H1 (cell line): ENCODE results near the gene BBX. TPM values are rescaled to one million over a fixed set of nuclear protein-coding genes. Genes with fewer than 3 reads are reported as not detected.

Source experiments
- CTCF ChIA-PET: fragments of 300-600 bp; sonication (Branson Sonifier 250); formaldehyde crosslinking; loops from one replicate; lab custom pipeline; 2021; ENCODE audit not compliant: partially characterized antibody; lab: Charles Lee
- POLR2A ChIA-PET: fragments of 300-600 bp; sonication (Branson Sonifier 250); formaldehyde crosslinking; loops from one replicate; lab custom pipeline; 2021; ENCODE audit warnings: inconsistent platforms; ENCODE audit not compliant: partially characterized antibody; lab: Charles Lee
- DNase-seq, 2 experiments: peaks; one replicate each; pipeline versions ENCODE4 v3.0.0 to v3.0.0-alpha.2; 2010 to 2022; ENCODE audit warnings: low spot score in 2 of 2, low read depth in 1 of 2, mixed read lengths in 1 of 2
- FAIRE-seq: peaks from 2 replicates; lab custom pipeline; 2011; peaks lifted over from hg19 to GRCh38; lab: Jason Lieb, UNC
- H2AFZ ChIP-seq: 2 replicates; pipeline ENCODE4 v1.8.1; 2012; ENCODE audit warnings: low read length, inconsistent platforms
- H2AK5ac ChIP-seq: 2 replicates; pipeline ENCODE4 v1.6.1; 2013; ENCODE audit warnings: low read depth, low read length
- H2BK120ac ChIP-seq: replicated peaks from 2 replicates; pipeline ENCODE3; 2013; ENCODE audit warnings: low read depth, low read length, inconsistent platforms
- H2BK12ac ChIP-seq: 2 replicates; pipeline ENCODE4 v1.6.1; 2013; ENCODE audit warnings: low read depth, low read length
- H2BK15ac ChIP-seq: 2 replicates; pipeline ENCODE4 v1.6.1; 2013; ENCODE audit warnings: low read length
- H2BK20ac ChIP-seq: 2 replicates; pipeline ENCODE4 v1.6.1; 2013; ENCODE audit warnings: low read length
- H2BK5ac ChIP-seq: 2 replicates; pipeline ENCODE4 v1.6.1; 2013; ENCODE audit warnings: low read depth, low read length
- H3K14ac ChIP-seq: 2 replicates; pipeline ENCODE4 v1.6.1; 2013; ENCODE audit warnings: inconsistent platforms; ENCODE audit not compliant: insufficient read length
- H3K18ac ChIP-seq: 2 replicates; pipeline ENCODE4 v1.6.1; 2013; ENCODE audit warnings: low read length; ENCODE audit errors: extremely low read depth
- H3K23ac ChIP-seq: 2 replicates; pipeline ENCODE4 v1.6.1; 2013; ENCODE audit warnings: inconsistent platforms; ENCODE audit not compliant: insufficient read length
- H3K23me2 ChIP-seq: 2 replicates; pipeline ENCODE4 v1.6.1; 2013; ENCODE audit warnings: low read depth, low read length
- H3K27ac ChIP-seq: 2 replicates; pipeline ENCODE4 v1.6.1; 2011; ENCODE audit warnings: low read depth, low read length, inconsistent platforms
- H3K27me3 ChIP-seq, 4 experiments: replicated peaks in 1 of 4; 1 replicate in 1 of 4; 2 replicates in 3 of 4; pipeline versions ENCODE4 v1.6.1 to v1.8.1; 2011 to 2013; ENCODE audit warnings: low read length in 3 of 4, mild to moderate bottlenecking in 3 of 4, inconsistent platforms in 2 of 4, mixed read lengths in 2 of 4, moderate library complexity in 1 of 4; ENCODE audit not compliant: control insufficient read depth in 3 of 4, insufficient read depth in 3 of 4; ENCODE audit errors: extremely low read depth in 1 of 4
- H3K36me3 ChIP-seq, 4 experiments: 2 replicates each; pipeline versions ENCODE4 v1.6.1 to v1.8.1; 2011 to 2013; ENCODE audit warnings: mild to moderate bottlenecking in 4 of 4, low read length in 3 of 4, moderate library complexity in 2 of 4, control low read depth in 1 of 4, inconsistent platforms in 1 of 4; ENCODE audit not compliant: insufficient read depth in 4 of 4, control insufficient read depth in 2 of 4
- H3K4ac ChIP-seq: replicated peaks from 2 replicates; pipeline ENCODE3; 2013; ENCODE audit warnings: low read length, low read depth, mixed read lengths, inconsistent platforms; ENCODE audit not compliant: insufficient read length
- H3K4me1 ChIP-seq, 4 experiments: replicated peaks in 1 of 4; 1 replicate in 1 of 4; 2 replicates in 3 of 4; pipeline versions ENCODE4 v1.6.1 to v1.8.1; 2011 to 2013; ENCODE audit warnings: low read length in 3 of 4, inconsistent platforms in 2 of 4, mixed read lengths in 1 of 4; ENCODE audit not compliant: insufficient read depth in 4 of 4, control insufficient read depth in 3 of 4
- H3K4me2 ChIP-seq, 2 experiments: 2 replicates each; pipeline versions ENCODE4 v1.6.1 to v1.8.1; 2011 to 2013; ENCODE audit warnings: low read depth in 2 of 2, low read length in 2 of 2, control low read depth in 1 of 2, inconsistent platforms in 1 of 2, mild to moderate bottlenecking in 1 of 2; ENCODE audit not compliant: insufficient read depth in 1 of 2
- H3K4me3 ChIP-seq, 4 experiments: fragments of 200-600, 300-600 bp in 1 of 4; sonication (generic), shearing (Covaris generic), sonication (Bioruptor Twin) in 1 of 4; 2 replicates each; pipeline versions ENCODE4 v1.5.1 to v1.8.1; 2011 to 2016; ENCODE audit warnings: low read length in 4 of 4, low read depth in 3 of 4, control low read depth in 2 of 4, inconsistent platforms in 2 of 4, mild to moderate bottlenecking in 2 of 4, mixed read lengths in 1 of 4, moderate library complexity in 1 of 4; ENCODE audit not compliant: insufficient read depth in 2 of 4; ENCODE audit errors: extremely low read depth in 1 of 4
- H3K56ac ChIP-seq: replicated peaks from 2 replicates; pipeline ENCODE3; 2013; ENCODE audit warnings: low read depth, mild to moderate bottlenecking, mixed read lengths, low read length, inconsistent platforms; ENCODE audit not compliant: insufficient read length
- H3K79me1 ChIP-seq: 2 replicates; pipeline ENCODE4 v1.6.1; 2013; ENCODE audit warnings: low read depth, low read length, control low read depth
- H3K79me2 ChIP-seq, 2 experiments: 2 replicates each; pipeline versions ENCODE4 v1.6.1 to v1.8.1; 2012 to 2013; ENCODE audit warnings: low read length in 2 of 2, mild to moderate bottlenecking in 2 of 2, inconsistent platforms in 1 of 2; ENCODE audit not compliant: insufficient read depth in 2 of 2, control insufficient read depth in 1 of 2
- H3K9ac ChIP-seq, 4 experiments: replicated peaks in 1 of 4; 1 replicate in 1 of 4; 2 replicates in 3 of 4; pipeline versions ENCODE4 v1.6.1 to v1.8.1; 2011 to 2013; ENCODE audit warnings: low read depth in 3 of 4, low read length in 3 of 4, control low read depth in 2 of 4, mild to moderate bottlenecking in 2 of 4, moderate library complexity in 2 of 4, inconsistent platforms in 1 of 4; ENCODE audit errors: extremely low read depth in 1 of 4
- H3K9me3 ChIP-seq, 2 experiments: 2 replicates each; pipeline versions ENCODE4 v1.6.1 to v1.8.1; 2012 to 2013; ENCODE audit warnings: mild to moderate bottlenecking in 2 of 2, moderate library complexity in 2 of 2, control low read depth in 1 of 2, inconsistent platforms in 1 of 2, low read depth in 1 of 2, low read length in 1 of 2, mixed read lengths in 1 of 2; ENCODE audit not compliant: insufficient read depth in 2 of 2
- H4K20me1 ChIP-seq, 2 experiments: replicated peaks in 1 of 2; 2 replicates each; pipeline versions ENCODE3 to v1.8.1; 2011 to 2013; ENCODE audit warnings: inconsistent platforms in 2 of 2, low read length in 2 of 2, mild to moderate bottlenecking in 1 of 2; ENCODE audit not compliant: insufficient read depth in 2 of 2, control insufficient read depth in 1 of 2
- H4K5ac ChIP-seq: 2 replicates; pipeline ENCODE4 v1.6.1; 2013; ENCODE audit warnings: low read length, low read depth, mixed read lengths, inconsistent platforms; ENCODE audit not compliant: insufficient read length
- H4K8ac ChIP-seq: 2 replicates; pipeline ENCODE4 v1.8.0; 2013; ENCODE audit warnings: mild to moderate bottlenecking, moderate library complexity, low read length, inconsistent platforms; ENCODE audit not compliant: insufficient read depth; ENCODE audit errors: extremely low read depth
- H4K91ac ChIP-seq: replicated peaks from 2 replicates; pipeline ENCODE3; 2013; ENCODE audit warnings: low read length, mixed read lengths, inconsistent platforms; ENCODE audit not compliant: insufficient read length
- ASH2L ChIP-seq: fragments of 200-600, 300-600 bp; sonication (generic); IDR thresholded peaks from one replicate; pipeline ENCODE4 v1.7.1; 2017; ENCODE audit warnings: low read length
- TEAD4 ChIP-seq: IDR thresholded peaks from 2 replicates; pipeline ENCODE4 v1.6.1; 2012; ENCODE audit warnings: low read depth, low read length, inconsistent platforms, mixed read lengths
- WGBS, 2 experiments: shearing (Covaris generic) in 1 of 2; methylation state at CpG; one replicate each; pipeline versions ENCODE4 v1.1.6 to v1.1.7; 2013 to 2015; ENCODE audit warnings: low lambda C conversion rate in 2 of 2, mixed read lengths in 2 of 2, inconsistent platforms in 1 of 2, low coverage in 1 of 2, missing lambda C conversion rate in 1 of 2; ENCODE audit not compliant: insufficient replicate concordance in 2 of 2, insufficient coverage in 1 of 2, insufficient read length in 1 of 2; ENCODE audit errors: extremely low coverage in 1 of 2, missing lambda C conversion rate in 1 of 2; 5-methylcytosine and 5-hydroxymethylcytosine counted together
- polyA plus RNA-seq, 7 experiments: library from polyadenylated mRNA; depleted of rRNA in 3 of 7; stranded (reverse) in 5 of 7; unstranded in 2 of 7; fragments of >200 nt in 5 of 7; fragments of 200-250 nt in 2 of 7; gene quantifications; 1 replicate in 5 of 7; 2 replicates in 1 of 7; 4 replicates in 1 of 7; pipeline versions ENCODE4 v1.2.1 to v1.2.3, GENCODE V29; 2011 to 2013; ENCODE audit warnings: missing spikeins in 2 of 7, mixed read lengths in 2 of 7
- total RNA-seq: library from RNA; stranded (reverse); fragmentation: NEBNext Ultra II Directional; extraction: Animal tissue kit (Norgen Biotek cat#: 25700); gene quantifications from 2 replicates; pipeline ENCODE4 v1.2.1, GENCODE V29; 2021

The BBX gene
- total and polyA plus RNA-seq, 2 of the 8 experiments (the other 6 are each of a cell fraction or from before 2014, with no cell fraction given): 11.0 to 42.5 TPM

GRCh38 chr3:107753976-107754375 lies 231.2 kb downstream of the BBX start:
- H2BK120ac ChIP-seq: no peak overlapping the region
- H3K79me2 ChIP-seq: no peaks in the 10 kb centered on the region
- no peaks in the 10 kb centered on the region for H4K20me1 ChIP-seq
- no peak overlapping the region for H3K56ac ChIP-seq
- H3K79me1 ChIP-seq: no peaks in the 10 kb centered on the region
- FAIRE-seq: no peak
- no peak overlapping the region for H3K4me3 ChIP-seq
- H2BK20ac ChIP-seq: no peak overlapping the region
- H2BK12ac ChIP-seq: no peak overlapping the region
- H2BK5ac ChIP-seq: no peak overlapping the region
- H4K8ac ChIP-seq: no peak overlapping the region
- H2AK5ac ChIP-seq: no peak overlapping the region
- no peaks in the 10 kb centered on the region for H3K4me1 ChIP-seq
- no peaks in the 10 kb centered on the region for H3K9me3 ChIP-seq
- H2BK15ac ChIP-seq: no peak overlapping the region
- POLR2A ChIA-PET: no interaction called here
- WGBS, 2 experiments: 83% methylated on average over 4 of the region's 4 CpGs; no CpG with 5 or more reads in 1 of the 2 experiments
- H3K4ac ChIP-seq: no peak overlapping the region
- H3K27ac ChIP-seq: no peak overlapping the region
- H3K9ac ChIP-seq: no peak overlapping the region
- H3K4me2 ChIP-seq: no peak overlapping the region
- no peak overlapping the region for H4K91ac ChIP-seq
- no peak overlapping the region for H3K23ac ChIP-seq
- CTCF ChIA-PET: interaction anchor here (0.6 to 4.4 kb wide), 18 partner anchors 9 to 481 kb away, joined by 3 to 29 read pairs (median 4); no protein-coding TSS in a partner anchor
- H3K14ac ChIP-seq: no peak overlapping the region
- no peak overlapping the region for H3K18ac ChIP-seq
- H3K27me3 ChIP-seq: no peaks in the 10 kb centered on the region
- H2AFZ ChIP-seq: no peak overlapping the region
- peaks cover 0 to under 1% (median 0%) of the 10 kb centered on the region in 4 experiments; a peak in 1 of 8 replicates for H3K36me3 ChIP-seq
- H3K23me2 ChIP-seq: no peaks in the 10 kb centered on the region
- no peak overlapping the region for H4K5ac ChIP-seq
- no peak for DNase-seq
- TF ChIP-seq TEAD4 (no peak), ASH2L (no peak)
